Umbilical cord (tissue), 2 donors: ENCODE results near the gene PRKACB. TPM values are rescaled to one million over a fixed set of nuclear protein-coding genes. Genes with fewer than 3 reads are reported as not detected.

ENCODE experiments used
- DNase-seq: peaks from one replicate; pipeline ENCODE4 v3.0.0-alpha.2; 2015; ENCODE audit warnings: low spot score
- total RNA-seq: library from RNA; depleted of rRNA; stranded (reverse); fragments of >200 nt; gene quantifications from one replicate; pipeline ENCODE4 v1.2.3, GENCODE V29; 2014; ENCODE audit warnings: low replicate concordance; ENCODE audit not compliant: insufficient read depth

PRKACB gene
- total RNA-seq, 1 donor from 2014 or later = 38.8 TPM

GRCh38 chr1:84156210-84156621 is 12.1 kb downstream of the PRKACB start:
- DNase-seq = no peak

GRCh38 chr1:84159533-84160240 is 15.6 kb downstream of the PRKACB start:
- no peak for DNase-seq

GRCh38 chr1:84162295-84162694 is 18.2 kb downstream of the PRKACB start:
- DNase-seq = no peak

- no peak for DNase-seq
These were observed 19.3 kb downstream of the PRKACB start for GRCh38 chr1:84163123-84163931.

- no peak for DNase-seq
These were observed 20.1 kb downstream of the PRKACB start for GRCh38 chr1:84164161-84164560.

GRCh38 chr1:84164567-84165021 is 20.5 kb downstream of the PRKACB start:
- no peak for DNase-seq

GRCh38 chr1:84165601-84166000 is 21.5 kb downstream of the PRKACB start:
- no peak for DNase-seq

- no peak for DNase-seq
These were observed 22.7 kb downstream of the PRKACB start for GRCh38 chr1:84166797-84167196.

- DNase-seq = no peak
These were observed 24.7 kb downstream of the PRKACB start for GRCh38 chr1:84168783-84169182.

- no peak for DNase-seq
These were observed 26.1 kb downstream of the PRKACB start for GRCh38 chr1:84170171-84170570.

GRCh38 chr1:84171481-84171880 is 27.4 kb downstream of the PRKACB start:
- DNase-seq = no peak

GRCh38 chr1:84174051-84174556 is 30.0 kb downstream of the PRKACB start:
- DNase-seq = no peak

GRCh38 chr1:84181350-84182005 is 37.4 kb downstream of the PRKACB start:
- no peak for DNase-seq

- no peak for DNase-seq
These were observed 46.4 kb downstream of the PRKACB start for GRCh38 chr1:84190455-84190854.

GRCh38 chr1:84192681-84193080 is 48.6 kb downstream of the PRKACB start:
- no peak for DNase-seq

- no peak for DNase-seq
These were observed 54.8 kb downstream of the PRKACB start for GRCh38 chr1:84198832-84199231.

- no peak for DNase-seq
These were observed 55.2 kb downstream of the PRKACB start for GRCh38 chr1:84199257-84199656.

- DNase-seq = no peak
These were observed 58.1 kb downstream of the PRKACB start for GRCh38 chr1:84202126-84202525.

GRCh38 chr1:84206375-84206774 is 62.3 kb downstream of the PRKACB start:
- DNase-seq = no peak

- no peak for DNase-seq
These were observed 64.9 kb downstream of the PRKACB start for GRCh38 chr1:84208935-84209334.

GRCh38 chr1:84214115-84214956 is 70.3 kb downstream of the PRKACB start:
- no peak for DNase-seq
